HUES6 (cell line): Measurements from ENCODE around the gene PLA2G4C.
A peak's percentile ranks its signal among the peaks of the same experiment; 100 is the strongest.

Experiments used
- H3K27ac ChIP-seq: 2 replicates; pipeline ENCODE4 v1.7.0; 2013; ENCODE audit warnings: low read depth, mild to moderate bottlenecking, low read length, inconsistent platforms
- H3K27me3 ChIP-seq: 2 replicates; pipeline ENCODE4 v1.6.1; 2013; ENCODE audit warnings: low read length; ENCODE audit not compliant: control insufficient read depth, insufficient read depth
- H3K36me3 ChIP-seq: 2 replicates; pipeline ENCODE4 v1.6.1; 2013; ENCODE audit warnings: low read length; ENCODE audit not compliant: control insufficient read depth, insufficient read depth
- H3K4me1 ChIP-seq: 2 replicates; pipeline ENCODE4 v1.6.1; 2013; ENCODE audit warnings: low read length; ENCODE audit not compliant: control insufficient read depth, insufficient read depth
- H3K4me3 ChIP-seq: 2 replicates; pipeline ENCODE4 v1.5.1; 2013; ENCODE audit warnings: low read depth, low read length
- H3K9ac ChIP-seq: one replicate; pipeline ENCODE4 v1.6.1; 2013; ENCODE audit warnings: mild to moderate bottlenecking, low read length
- H3K9me3 ChIP-seq: 2 replicates; pipeline ENCODE4 v1.6.1; 2013; ENCODE audit warnings: low read depth, low read length; ENCODE audit not compliant: control insufficient read depth, insufficient read depth

PLA2G4C gene, protein sequence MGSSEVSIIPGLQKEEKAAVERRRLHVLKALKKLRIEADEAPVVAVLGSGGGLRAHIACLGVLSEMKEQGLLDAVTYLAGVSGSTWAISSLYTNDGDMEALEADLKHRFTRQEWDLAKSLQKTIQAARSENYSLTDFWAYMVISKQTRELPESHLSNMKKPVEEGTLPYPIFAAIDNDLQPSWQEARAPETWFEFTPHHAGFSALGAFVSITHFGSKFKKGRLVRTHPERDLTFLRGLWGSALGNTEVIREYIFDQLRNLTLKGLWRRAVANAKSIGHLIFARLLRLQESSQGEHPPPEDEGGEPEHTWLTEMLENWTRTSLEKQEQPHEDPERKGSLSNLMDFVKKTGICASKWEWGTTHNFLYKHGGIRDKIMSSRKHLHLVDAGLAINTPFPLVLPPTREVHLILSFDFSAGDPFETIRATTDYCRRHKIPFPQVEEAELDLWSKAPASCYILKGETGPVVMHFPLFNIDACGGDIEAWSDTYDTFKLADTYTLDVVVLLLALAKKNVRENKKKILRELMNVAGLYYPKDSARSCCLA

DNA sequence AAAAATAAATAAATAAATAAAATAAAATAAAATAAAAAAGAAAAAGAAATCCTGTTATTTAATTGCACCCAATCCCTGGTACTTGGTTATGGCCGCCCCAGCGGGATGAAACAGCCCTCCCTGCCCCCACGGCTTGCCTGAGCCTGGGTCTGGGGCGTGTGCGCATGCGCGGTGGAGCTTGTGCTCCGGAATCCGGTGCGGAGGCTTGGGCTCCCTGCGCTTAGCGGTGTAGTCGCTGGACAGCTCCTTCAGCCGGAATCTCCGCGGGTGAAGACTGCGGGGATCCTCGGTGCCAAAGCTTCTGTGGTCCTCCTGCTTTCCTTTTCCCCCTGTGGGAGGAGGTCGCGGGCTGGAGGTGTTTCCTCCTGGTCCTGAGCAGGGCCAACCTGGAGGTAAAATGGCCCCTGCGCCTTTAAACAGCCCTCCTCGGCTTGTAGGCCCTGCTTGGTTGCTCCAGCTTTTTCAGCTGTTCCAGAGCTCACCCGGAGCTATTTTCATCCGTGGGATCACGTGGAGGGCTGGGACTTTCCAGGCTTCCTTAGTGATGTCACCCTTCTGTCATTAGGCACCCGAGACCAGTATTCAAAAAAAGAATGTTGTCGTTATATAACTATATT lies at the start of gene PLA2G4C:
TSS of gene PLA2G4C (minus strand) at position 468 of the 617 bp plus-strand sequence. CDS start 4,288 bp downstream, outside the sequence.
- H3K27me3 ChIP-seq = peaks cover 6% of the 10 kb centered on the region; the same call in 1 of the 2 replicates
- peak within 1 kb of the TSS; percentile 53 for H3K4me3 ChIP-seq
- H3K9ac ChIP-seq = peak within 1 kb of the TSS; percentile 61
- no peaks in the 10 kb centered on the region for H3K9me3 ChIP-seq
- no peaks in the 10 kb centered on the region; the same call in 1 of the 2 replicates for H3K4me1 ChIP-seq
- H3K27ac ChIP-seq = no peak within 1 kb of the TSS
- H3K36me3 ChIP-seq = peaks cover 9% of the 10 kb centered on the region; the same call in 1 of the 2 replicates

DNA sequence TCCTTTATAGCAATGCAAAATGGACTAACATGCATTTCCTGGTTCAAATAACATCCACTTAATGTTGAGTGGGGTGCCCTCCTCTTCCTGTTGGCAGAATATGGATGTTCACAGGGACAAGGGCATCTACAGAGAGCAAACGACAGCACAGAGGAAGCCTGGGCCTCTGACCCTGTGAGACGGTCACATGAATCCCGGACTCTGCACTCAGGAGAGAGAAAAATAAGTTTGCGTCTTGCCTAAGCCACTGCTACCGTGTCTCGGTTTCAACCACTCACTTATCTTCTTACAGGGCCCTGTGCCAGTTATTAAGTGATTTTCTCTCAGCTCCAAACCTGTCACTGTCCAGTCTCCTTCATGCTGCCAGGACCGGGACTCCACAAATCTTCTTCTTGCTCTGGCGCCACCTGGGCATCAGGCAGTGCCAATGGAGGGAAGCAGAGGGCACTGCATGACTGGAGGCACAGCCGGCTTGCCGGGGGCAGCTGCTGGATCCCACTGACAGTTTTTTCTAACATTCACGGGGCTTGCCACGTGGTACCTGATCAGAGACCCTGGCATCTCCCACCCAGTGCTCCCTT lies 47.7 kb upstream of the PLA2G4C start:
- H3K9me3 ChIP-seq = no peaks in the 10 kb centered on the region
- no peaks in the 10 kb centered on the region for H3K4me1 ChIP-seq
- H3K9ac ChIP-seq = no peak overlapping the region
- no peak overlapping the region for H3K4me3 ChIP-seq
- peaks cover 70% of the 10 kb centered on the region for H3K36me3 ChIP-seq
- no peak overlapping the region for H3K27ac ChIP-seq
- no peaks in the 10 kb centered on the region for H3K27me3 ChIP-seq

- Histone ChIP-seq H3K9me3 (no peaks in the 10 kb centered on the region), H3K9ac (no peak overlapping the region), H3K36me3 (peaks cover 63% of the 10 kb centered on the region), H3K27ac (no peak overlapping the region), H3K4me1 (no peaks in the 10 kb centered on the region), H3K4me3 (no peak overlapping the region), H3K27me3 (no peaks in the 10 kb centered on the region)
These were observed 43.4 kb upstream of the PLA2G4C start for GRCh38 chr19:48154003-48154402.

DNA sequence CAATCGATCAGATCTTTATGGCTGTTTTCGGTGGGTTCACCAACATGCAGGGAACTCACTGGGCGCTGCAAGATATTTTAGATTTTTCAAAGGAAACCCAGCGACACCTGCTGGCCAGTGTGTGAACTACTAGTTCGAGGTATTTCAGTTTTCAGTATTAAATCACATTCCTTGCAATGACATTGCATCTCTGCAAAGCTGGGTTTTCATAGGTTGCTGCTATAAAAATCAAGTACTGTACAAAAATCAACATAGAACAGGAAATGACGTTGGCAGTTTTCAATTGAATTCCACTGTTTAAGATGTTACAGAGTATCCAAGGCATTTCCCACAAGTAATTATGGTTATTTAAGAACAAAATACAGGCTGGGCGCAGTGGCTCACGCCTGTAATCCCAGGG lies 41.9 kb upstream of the PLA2G4C start:
- Histone ChIP-seq H3K4me3 (no peak overlapping the region), H3K9ac (no peak overlapping the region), H3K27me3 (no peaks in the 10 kb centered on the region), H3K9me3 (no peaks in the 10 kb centered on the region), H3K27ac (no peak overlapping the region), H3K36me3 (peaks cover 62% of the 10 kb centered on the region), H3K4me1 (no peaks in the 10 kb centered on the region)

GRCh38 chr19:48149430-48149829 lies 38.8 kb upstream of the PLA2G4C start:
- Histone ChIP-seq H3K4me1 (no peaks in the 10 kb centered on the region), H3K27me3 (no peaks in the 10 kb centered on the region), H3K4me3 (no peak overlapping the region), H3K9me3 (no peaks in the 10 kb centered on the region), H3K36me3 (peaks cover 69% of the 10 kb centered on the region), H3K27ac (no peak overlapping the region), H3K9ac (no peak overlapping the region)

- H3K36me3 ChIP-seq = peaks cover 70% of the 10 kb centered on the region
- H3K4me3 ChIP-seq = no peak overlapping the region
- no peaks in the 10 kb centered on the region for H3K27me3 ChIP-seq
- H3K9ac ChIP-seq = no peak overlapping the region
- no peaks in the 10 kb centered on the region for H3K9me3 ChIP-seq
- no peaks in the 10 kb centered on the region for H3K4me1 ChIP-seq
- no peak overlapping the region for H3K27ac ChIP-seq
These were observed 38.0 kb upstream of the PLA2G4C start for GRCh38 chr19:48148576-48148975.

GRCh38 chr19:48147597-48148175 lies 37.1 kb upstream of the PLA2G4C start:
- no peak overlapping the region for H3K27ac ChIP-seq
- peaks cover 79% of the 10 kb centered on the region for H3K36me3 ChIP-seq
- no peak overlapping the region for H3K4me3 ChIP-seq
- H3K9me3 ChIP-seq = no peaks in the 10 kb centered on the region
- no peaks in the 10 kb centered on the region for H3K27me3 ChIP-seq
- H3K4me1 ChIP-seq = no peaks in the 10 kb centered on the region
- H3K9ac ChIP-seq = no peak overlapping the region

GRCh38 chr19:48139053-48139452 lies 28.4 kb upstream of the PLA2G4C start:
- Histone ChIP-seq H3K27me3 (no peaks in the 10 kb centered on the region), H3K4me3 (no peak overlapping the region), H3K9me3 (no peaks in the 10 kb centered on the region), H3K9ac (no peak overlapping the region), H3K36me3 (peaks cover 75% of the 10 kb centered on the region), H3K4me1 (no peaks in the 10 kb centered on the region), H3K27ac (no peak overlapping the region)

- Histone ChIP-seq H3K27me3 (no peaks in the 10 kb centered on the region), H3K9ac (no peak overlapping the region), H3K9me3 (no peaks in the 10 kb centered on the region), H3K27ac (no peak overlapping the region), H3K4me3 (no peak overlapping the region), H3K36me3 (peaks cover 73% of the 10 kb centered on the region), H3K4me1 (no peaks in the 10 kb centered on the region)
These were observed 26.8 kb upstream of the PLA2G4C start for GRCh38 chr19:48137411-48137810.

- H3K36me3 ChIP-seq = peaks cover 78% of the 10 kb centered on the region
- H3K9me3 ChIP-seq = no peaks in the 10 kb centered on the region
- H3K4me3 ChIP-seq = no peak overlapping the region
- no peaks in the 10 kb centered on the region for H3K4me1 ChIP-seq
- no peak overlapping the region for H3K27ac ChIP-seq
- no peaks in the 10 kb centered on the region for H3K27me3 ChIP-seq
- H3K9ac ChIP-seq = no peak overlapping the region
These were observed 25.9 kb upstream of the PLA2G4C start for GRCh38 chr19:48136547-48136946.
